Activated CD4-positive, alpha-beta T cell treated with anti-CD3 and anti-CD28 coated beads, Interleukin-2, amount 50 U/mL, for 16 hours (primary cell): Measurements from ENCODE around the gene WHAMM.

Experiments
- DNase-seq: peaks from one replicate; pipeline ENCODE4 v3.0.0-alpha.2; 2020

WHAMM gene

DNA sequence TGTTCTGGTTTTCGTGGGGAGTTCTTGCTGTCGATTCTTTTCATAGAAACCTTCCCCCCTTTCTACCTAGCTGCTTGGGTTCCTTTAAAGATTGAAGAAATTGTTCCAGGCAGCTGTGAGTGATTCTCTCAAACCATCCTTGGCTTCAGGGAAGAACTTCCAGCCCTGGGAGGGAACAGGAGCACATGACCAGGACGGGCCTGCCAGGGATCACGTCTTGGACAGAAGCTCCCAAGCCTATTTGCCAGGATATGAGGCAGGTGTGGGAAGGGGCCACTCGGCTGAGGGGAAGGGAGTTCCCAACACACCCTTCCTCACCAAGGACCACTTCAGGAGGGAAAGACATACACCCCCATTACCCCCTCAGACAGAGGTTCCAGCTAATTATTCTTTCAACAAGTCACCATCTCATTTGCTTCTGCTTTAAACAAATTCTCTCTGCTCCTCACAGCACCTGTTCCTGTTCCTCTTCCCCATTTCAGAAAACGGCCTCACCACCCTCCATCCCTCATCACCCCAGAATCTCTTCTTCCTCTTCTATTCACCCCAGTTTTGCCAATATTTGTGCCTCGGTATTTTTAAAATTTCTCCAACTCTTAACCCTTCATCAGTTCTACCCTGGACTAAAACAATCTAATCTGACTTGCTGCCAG, 62.5 kb downstream of the WHAMM start:
- no peak for DNase-seq

DNA sequence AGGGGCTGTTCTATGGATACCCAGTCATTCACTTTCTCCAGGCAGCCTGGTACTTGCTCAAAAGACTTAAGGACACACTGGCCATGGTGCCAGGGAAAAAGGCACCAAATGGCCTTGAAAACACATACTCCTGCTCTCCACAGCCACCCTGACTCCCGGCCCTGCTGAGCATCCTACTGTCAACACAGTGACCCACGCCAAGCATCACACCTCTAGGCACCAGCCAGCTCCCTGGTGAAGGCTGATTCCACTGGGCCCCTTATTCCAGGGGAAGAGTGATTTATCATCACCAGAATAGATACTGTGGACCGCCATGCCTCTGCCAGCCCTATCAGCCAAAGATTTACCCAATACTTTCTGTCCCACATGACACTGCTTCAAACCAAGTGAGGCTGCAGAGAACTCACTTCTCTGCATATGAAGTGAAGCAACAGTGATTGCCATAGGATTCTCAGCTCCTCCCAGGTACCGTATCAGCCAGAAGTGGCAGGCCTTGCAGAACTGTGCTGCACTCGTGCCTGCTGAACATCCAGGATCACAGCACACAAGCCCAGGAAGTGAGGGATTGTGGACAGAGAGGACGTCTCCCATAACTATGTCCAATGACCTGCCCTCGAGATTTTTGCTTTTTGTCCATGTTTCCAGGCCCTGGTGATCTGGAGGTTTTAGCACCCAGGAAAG, 63.7 kb downstream of the WHAMM start:
- no peak for DNase-seq

DNA sequence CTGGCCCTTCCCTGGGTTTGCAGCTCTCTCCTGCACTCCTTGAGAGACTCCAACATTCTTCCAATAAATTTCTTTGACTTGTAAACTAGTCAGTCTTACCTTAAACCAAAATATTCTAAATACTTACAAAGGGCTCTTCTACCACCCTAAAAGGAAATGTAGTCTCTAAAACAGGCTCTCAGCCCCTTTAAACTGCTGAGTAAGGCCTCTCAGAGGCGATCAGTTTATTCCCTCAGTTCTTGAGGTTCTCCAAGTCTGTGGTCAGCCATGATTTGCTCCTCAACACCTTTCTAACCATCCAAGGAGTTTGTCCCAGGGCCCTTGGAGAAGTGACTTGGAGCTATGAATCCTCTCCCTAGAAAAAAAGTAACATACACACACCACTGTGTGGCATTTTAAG, 64.8 kb downstream of the WHAMM start:
- no peak for DNase-seq

DNA sequence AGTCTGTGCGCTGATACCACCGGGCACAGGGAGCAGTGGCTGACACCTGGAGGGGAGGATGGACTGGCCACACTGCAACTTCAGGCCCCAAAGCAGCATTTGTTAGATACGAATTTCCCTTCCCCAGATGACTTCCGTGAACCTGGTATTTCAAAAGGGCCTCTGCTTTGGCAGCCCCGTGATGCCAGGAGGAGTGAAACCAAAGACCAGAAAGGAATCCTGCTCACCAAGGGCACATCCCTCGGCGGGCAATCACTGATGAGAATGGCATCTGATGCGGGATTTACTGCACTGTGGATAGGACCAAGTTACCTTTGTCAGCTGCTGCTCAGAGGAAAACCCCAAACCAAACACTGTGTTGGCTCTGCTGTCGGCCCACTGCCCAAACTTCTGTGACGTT, 65.5 kb downstream of the WHAMM start:
- no peak for DNase-seq

DNA sequence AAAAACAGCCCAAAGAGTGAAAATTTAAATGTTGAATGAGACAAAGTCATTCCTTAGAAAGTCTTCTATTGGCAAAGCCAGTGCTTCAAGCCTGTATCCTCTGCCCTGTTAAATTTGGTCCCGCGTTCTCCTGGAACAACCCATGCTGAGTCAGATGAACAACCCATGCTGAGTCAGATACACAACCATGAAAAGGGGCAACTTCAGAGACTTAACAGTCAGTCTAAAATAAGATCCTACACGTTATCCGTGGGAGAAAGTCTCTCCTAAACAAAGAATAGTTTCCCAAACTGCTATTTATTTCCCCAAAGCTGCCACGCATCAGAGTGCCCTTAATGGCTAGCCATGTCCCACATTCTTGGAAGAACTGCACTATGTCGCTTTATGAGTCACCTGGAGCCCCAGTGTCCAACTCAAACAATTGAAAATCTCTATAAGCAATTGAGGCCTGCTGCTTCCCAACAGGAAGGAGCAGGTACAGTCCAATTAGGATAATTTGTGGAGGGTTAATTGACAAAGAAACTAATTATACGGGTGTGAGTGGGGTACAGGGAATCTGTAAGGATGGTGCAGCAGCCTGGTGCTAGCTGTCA, 66.1 kb downstream of the WHAMM start:
- DNase-seq = no peak

DNA sequence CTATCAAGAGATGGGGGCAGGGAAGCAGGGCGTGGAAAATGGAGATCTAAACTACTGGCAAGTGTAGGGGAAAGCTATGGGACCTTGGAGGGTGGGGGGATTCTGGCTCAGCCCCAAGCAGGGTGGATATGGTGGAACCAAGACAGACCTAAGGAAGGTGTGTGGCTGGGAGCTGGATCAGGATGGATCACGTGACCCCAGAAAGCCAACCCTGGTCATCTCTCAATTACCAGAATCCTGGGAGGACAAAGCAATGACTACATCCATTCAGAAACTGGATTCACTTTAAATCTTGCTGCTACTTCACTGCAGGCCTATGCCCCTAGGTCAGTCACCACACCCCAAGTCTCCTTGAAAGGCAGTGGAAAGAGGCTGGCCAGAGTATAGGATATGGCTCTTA, 68.4 kb downstream of the WHAMM start:
- DNase-seq = no peak

DNA sequence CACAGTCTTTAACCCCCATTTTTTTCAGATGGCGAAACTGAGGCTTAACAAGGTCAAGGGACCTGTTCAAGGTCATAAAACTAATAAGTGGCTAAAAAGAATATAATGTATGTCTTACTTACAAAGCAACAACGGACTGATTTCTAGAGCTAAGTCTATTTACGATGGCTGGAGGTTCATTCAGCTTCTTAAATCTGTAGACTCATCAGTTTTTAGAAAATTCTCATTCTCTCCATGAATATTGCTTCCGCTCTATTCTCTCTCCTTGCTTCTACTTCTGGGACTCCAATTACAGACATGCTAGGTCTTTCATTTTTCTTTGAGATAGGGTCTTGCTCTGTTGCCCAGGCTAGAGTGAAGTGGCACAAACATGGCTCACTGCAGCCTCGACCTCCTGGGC, 68.9 kb downstream of the WHAMM start:
- no peak for DNase-seq

DNA sequence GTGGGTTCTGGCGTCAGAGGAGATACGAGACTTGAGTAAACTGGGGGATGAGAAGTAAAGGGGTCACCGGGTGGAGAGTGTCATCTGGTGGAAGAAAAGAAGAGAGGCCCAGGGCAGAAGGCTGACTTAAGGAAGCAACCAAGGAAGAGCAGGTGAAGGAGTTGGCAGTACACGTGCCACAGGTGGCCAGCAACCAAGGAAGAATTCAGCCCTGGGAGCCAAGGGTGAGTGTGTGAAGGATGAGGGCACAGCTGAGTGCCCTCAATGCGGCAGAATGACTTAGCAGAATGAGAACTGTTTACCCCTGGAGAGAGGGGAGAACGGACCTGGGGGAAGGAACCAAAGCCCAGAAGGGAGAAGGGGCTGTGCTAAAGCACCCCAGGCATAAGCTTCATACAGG, 71.3 kb downstream of the WHAMM start:
- no peak for DNase-seq

DNA sequence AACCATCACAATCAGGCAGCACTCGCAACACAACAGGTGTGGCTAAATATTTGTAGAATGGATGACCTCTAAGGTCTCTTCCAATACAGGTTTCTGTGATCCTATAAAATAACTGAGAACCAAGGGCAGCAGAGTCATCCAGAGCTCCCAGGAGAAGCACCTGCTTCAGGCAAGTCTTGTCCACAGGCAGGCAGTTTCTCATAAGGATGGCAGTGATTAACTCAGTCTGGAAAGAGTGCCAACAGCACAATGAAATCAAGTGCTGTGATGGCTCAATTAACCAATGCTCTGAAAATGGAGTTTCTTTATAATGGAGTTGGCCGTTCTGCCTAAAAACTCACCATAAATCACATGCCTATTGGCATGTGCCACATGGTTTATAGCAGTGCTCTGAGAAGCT, 72.3 kb downstream of the WHAMM start:
- no peak for DNase-seq

DNA sequence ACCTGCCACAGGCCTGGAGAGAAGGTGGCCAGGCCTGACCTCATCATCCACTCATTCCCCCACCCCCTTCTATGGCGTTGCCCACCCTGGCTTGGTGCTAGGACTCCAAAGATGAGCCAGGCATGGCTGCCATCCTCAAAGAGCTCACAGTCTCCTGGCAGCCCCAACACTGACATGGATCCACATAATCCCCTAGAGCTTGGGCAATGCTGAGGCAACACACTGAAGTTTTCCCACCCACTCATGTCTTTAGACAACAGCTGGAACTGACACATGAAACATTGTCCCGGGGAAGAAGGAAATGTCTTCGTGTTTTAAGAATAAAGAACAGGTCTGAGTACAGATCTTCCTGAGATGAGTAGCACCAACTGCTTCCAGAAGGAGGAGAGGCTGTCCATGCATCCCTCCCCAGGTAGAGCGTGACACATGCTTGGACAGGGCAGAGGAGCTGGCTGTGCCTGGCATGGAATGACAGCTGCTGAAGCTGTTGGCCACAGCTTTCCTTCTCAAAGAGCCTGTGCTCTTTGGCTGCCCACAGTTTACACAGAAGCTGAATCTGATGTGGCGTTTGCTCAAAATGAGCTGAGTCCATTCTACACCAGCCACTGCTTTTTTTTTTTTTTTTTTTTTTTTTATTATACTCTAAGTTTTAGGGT, 73.0 kb downstream of the WHAMM start:
- DNase-seq = no peak
